Psoas muscle (tissue), 8 donors: ENCODE results near the gene MSMO1. TPM values are rescaled to one million over a fixed set of nuclear protein-coding genes. Genes with fewer than 3 reads are reported as not detected.

Experiments used
- ATAC-seq, 4 donors: fragments of 200-7000 bp; cut with Tn5 transposase; one replicate each; pipeline ENCODE4 v1.9.1; 2020; ENCODE audit warnings: moderate library complexity in 3 of 4, mild to moderate bottlenecking in 2 of 4
- DNase-seq, 2 donors: peaks; one replicate each; pipeline ENCODE4 v3.0.0-alpha.2; 2020
- H3K27ac ChIP-seq: fragments of 200-600 bp; one replicate; pipeline ENCODE4 v1.8.0; 2022
- H3K27me3 ChIP-seq, 3 donors: fragments of 200-600 bp in 1 of 3; one replicate each; pipeline versions ENCODE4 v1.6.1 to v1.8.0; 2013 to 2022; ENCODE audit warnings: low read length in 2 of 3, mild to moderate bottlenecking in 2 of 3, moderate library complexity in 1 of 3; ENCODE audit not compliant: insufficient read depth in 3 of 3
- H3K36me3 ChIP-seq, 2 donors: fragments of 200-600 bp in 1 of 2; one replicate each; pipeline versions ENCODE4 v1.6.1 to v1.8.0; 2013 to 2022; ENCODE audit warnings: low read depth in 1 of 2, mild to moderate bottlenecking in 1 of 2, moderate library complexity in 1 of 2; ENCODE audit not compliant: insufficient read depth in 1 of 2
- H3K4me1 ChIP-seq: fragments of 200-600 bp; one replicate; pipeline ENCODE4 v1.8.0; 2022
- H3K4me3 ChIP-seq: fragments of 200-600 bp; one replicate; pipeline ENCODE4 v1.8.0; 2022; ENCODE audit warnings: mild to moderate bottlenecking
- H3K9me3 ChIP-seq: fragments of 200-600 bp; one replicate; pipeline ENCODE4 v1.8.0; 2022
- WGBS, 3 donors: extraction: QIAGEN DNeasy Blood & Tissue Kit; methylation state at CpG; one replicate each; pipeline versions ENCODE4 v1.1.6 to v1.1.7; 2013; 5-methylcytosine and 5-hydroxymethylcytosine counted together
- intact Hi-C, 2 donors: fragments of 100-400 bp; cut with DNase I; formaldehyde crosslinking; loops; one replicate each; pipeline versions ENCODE4 v1.11.0 to v1.14.2; 2022
- polyA plus RNA-seq, 3 donors: library from polyadenylated mRNA; stranded (reverse); fragments of 200-250 nt; gene quantifications; one replicate each; pipeline ENCODE4 v1.2.3, GENCODE V29; 2013
- total RNA-seq, 4 donors: library from RNA; stranded (reverse); fragmentation: NEBNext Ultra II Directional in 2 of 4; extraction: Animal tissue kit (Norgen Biotek cat#: 25700) in 2 of 4; gene quantifications; one replicate each; pipeline versions ENCODE4 v1.2.1 to v1.2.4, GENCODE V29; 2021 to 2023
- TF ChIP-seq, protein P1 (sequence below): fragments of 200-600 bp; IDR thresholded peaks from one replicate; pipeline ENCODE4 v1.8.0; 2022; ENCODE audit warnings: antibody characterized with exemption
- donor health status: healthy with polysubstance abuse.
- donor health status: DM: no; HTN: no; CAD: no; lungs with moderate emphysema.
- donor health status: Bipolar disorder and iron deficiency.
- donor health status: healthy.
- donor health status: DM: yes; HTN: yes; CAD: no.
- donor health status: DM: no; HTN: no; CAD: no.
- donor health status: DM: no; HTN: no; CAD: no.
- donor health status: DM: yes; HTN: yes; CAD: no.

Gene MSMO1
- total and polyA plus RNA-seq, 7 donors, result 2.9 to 5.9 (median 4.4) TPM

DNA sequence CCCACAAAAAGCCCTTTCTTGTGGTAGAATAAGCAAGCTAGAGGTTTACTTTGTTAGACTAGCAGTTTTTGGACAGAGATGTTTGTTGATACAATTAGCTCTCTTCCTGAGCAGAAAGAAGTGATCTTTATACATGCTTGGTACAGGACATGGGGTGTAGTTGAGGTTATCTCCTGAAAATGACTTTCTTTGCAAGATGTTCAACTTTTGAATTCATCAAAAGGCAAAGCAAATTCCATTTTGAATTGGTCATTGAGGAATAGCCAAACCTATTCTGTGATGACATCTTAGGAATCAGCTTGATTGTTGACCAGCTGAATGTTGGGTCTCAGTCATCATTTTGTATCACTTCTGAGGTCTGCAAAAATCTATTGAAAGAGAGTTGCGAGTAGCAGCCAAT is 55.2 kb downstream of the MSMO1 start:
- H3K9me3 ChIP-seq, result no peaks in the 10 kb centered on the region
- ATAC-seq (no peak), DNase-seq (no peak)
- no peak overlapping the region for H3K4me3 ChIP-seq
- H3K27me3 ChIP-seq, result peaks cover 0 to 21% (median 1%) of the 10 kb centered on the region in 3 donors
- intact Hi-C loops, result no loop called here
- TF ChIP-seq, protein P1, sequence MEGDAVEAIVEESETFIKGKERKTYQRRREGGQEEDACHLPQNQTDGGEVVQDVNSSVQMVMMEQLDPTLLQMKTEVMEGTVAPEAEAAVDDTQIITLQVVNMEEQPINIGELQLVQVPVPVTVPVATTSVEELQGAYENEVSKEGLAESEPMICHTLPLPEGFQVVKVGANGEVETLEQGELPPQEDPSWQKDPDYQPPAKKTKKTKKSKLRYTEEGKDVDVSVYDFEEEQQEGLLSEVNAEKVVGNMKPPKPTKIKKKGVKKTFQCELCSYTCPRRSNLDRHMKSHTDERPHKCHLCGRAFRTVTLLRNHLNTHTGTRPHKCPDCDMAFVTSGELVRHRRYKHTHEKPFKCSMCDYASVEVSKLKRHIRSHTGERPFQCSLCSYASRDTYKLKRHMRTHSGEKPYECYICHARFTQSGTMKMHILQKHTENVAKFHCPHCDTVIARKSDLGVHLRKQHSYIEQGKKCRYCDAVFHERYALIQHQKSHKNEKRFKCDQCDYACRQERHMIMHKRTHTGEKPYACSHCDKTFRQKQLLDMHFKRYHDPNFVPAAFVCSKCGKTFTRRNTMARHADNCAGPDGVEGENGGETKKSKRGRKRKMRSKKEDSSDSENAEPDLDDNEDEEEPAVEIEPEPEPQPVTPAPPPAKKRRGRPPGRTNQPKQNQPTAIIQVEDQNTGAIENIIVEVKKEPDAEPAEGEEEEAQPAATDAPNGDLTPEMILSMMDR, result no peak
- no peak overlapping the region for H3K27ac ChIP-seq
- H3K36me3 ChIP-seq, result no peaks in the 10 kb centered on the region
- H3K4me1 ChIP-seq, result no peaks in the 10 kb centered on the region
- 90 to 94% (median 91%) methylated on average over 1 of the region's 1 CpG for WGBS, 3 donors

- H3K4me1 ChIP-seq, result no peaks in the 10 kb centered on the region
- WGBS, 3 donors, result 59 to 62% (median 61%) methylated on average over 4 of the region's 4 CpGs
- peaks cover 0 to 11% (median 1%) of the 10 kb centered on the region in 3 donors for H3K27me3 ChIP-seq
- H3K4me3 ChIP-seq, result no peak overlapping the region
- DNase-seq, result no peak
- TF ChIP-seq, protein P1, result no peak
- ATAC-seq, result no peak
- H3K9me3 ChIP-seq, result no peaks in the 10 kb centered on the region
- intact Hi-C loops, result no loop called here
- no peak overlapping the region for H3K27ac ChIP-seq
- H3K36me3 ChIP-seq, result no peaks in the 10 kb centered on the region
These were observed 56.2 kb downstream of the MSMO1 start for GRCh38 chr4:165383591-165384073.

DNA sequence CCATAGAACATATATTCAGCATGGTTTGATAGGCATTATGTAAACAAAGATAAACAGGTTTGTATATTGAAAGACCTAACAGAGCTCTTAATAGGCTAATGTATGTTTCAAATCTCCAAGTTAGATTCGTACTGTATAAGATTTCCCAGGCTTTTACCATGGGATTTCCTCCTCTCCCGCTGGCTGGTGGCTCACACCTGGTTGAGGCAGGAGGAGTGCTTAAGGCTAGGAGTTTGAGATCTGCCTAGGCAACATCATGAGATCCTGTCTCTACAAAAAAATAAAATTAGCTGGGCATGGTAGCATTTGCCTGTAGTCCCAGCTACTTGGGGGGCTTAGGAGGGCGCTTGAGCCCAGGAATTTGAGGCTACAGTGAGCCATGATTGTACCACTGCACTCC is 56.7 kb downstream of the MSMO1 start:
- intact Hi-C loops, result no loop called here
- TF ChIP-seq, protein P1, result no peak
- Histone ChIP-seq H3K27me3 (peaks cover 0 to 8% (median 1%) of the 10 kb centered on the region in 3 donors), H3K27ac (no peak overlapping the region), H3K36me3 (no peaks in the 10 kb centered on the region), H3K4me3 (no peak overlapping the region), H3K9me3 (no peaks in the 10 kb centered on the region), H3K4me1 (no peaks in the 10 kb centered on the region)
- WGBS, 3 donors, result 77 to 86% (median 80%) methylated on average over 3 of the region's 3 CpGs
- DNase-seq (no peak), ATAC-seq (no peak)

- H3K9me3 ChIP-seq, result no peaks in the 10 kb centered on the region
- WGBS, 3 donors, result 98 to 100% (median 100%) methylated on average over 1 of the region's 1 CpG
- intact Hi-C loops, result no loop called here
- no peaks in the 10 kb centered on the region for H3K36me3 ChIP-seq
- H3K4me3 ChIP-seq, result no peak overlapping the region
- ATAC-seq (no peak), DNase-seq (no peak)
- H3K4me1 ChIP-seq, result no peaks in the 10 kb centered on the region
- TF ChIP-seq, protein P1, result no peak
- H3K27ac ChIP-seq, result no peak overlapping the region
- H3K27me3 ChIP-seq, result peaks cover 0 to 8% (median 1%) of the 10 kb centered on the region in 3 donors
These were observed 57.1 kb downstream of the MSMO1 start for GRCh38 chr4:165384598-165384997.

DNA sequence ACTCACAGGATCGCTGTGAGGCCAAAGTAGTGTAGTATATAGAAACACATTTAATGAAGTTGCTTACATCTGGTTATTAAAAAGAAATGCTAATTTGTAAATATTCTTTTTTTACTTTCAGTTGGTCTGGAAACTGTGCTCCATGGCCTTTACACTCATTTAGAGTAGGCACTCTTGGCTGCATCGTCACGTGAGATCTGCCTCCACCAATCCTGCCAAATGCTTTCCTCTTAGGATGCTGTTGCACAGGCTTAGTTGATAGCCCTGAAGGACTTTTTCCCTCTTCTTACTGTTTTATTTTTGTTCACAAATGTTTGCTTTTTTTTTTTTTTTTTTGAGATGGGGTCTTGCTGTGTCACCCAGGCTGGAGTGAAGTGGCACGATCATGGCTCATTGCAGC is 57.7 kb downstream of the MSMO1 start:
- H3K4me3 ChIP-seq, result no peak overlapping the region
- 74 to 87% (median 82%) methylated on average over 4 of the region's 4 CpGs for WGBS, 3 donors
- H3K36me3 ChIP-seq, result no peaks in the 10 kb centered on the region
- DNase-seq (no peak), ATAC-seq (no peak)
- intact Hi-C loops, result no loop called here
- peaks cover 0 to 3% (median 0%) of the 10 kb centered on the region in 3 donors for H3K27me3 ChIP-seq
- H3K4me1 ChIP-seq, result no peaks in the 10 kb centered on the region
- TF ChIP-seq, protein P1, result no peak
- no peaks in the 10 kb centered on the region for H3K9me3 ChIP-seq
- no peak overlapping the region for H3K27ac ChIP-seq
